Lower lobe of right lung (tissue), 2 donors: ENCODE measurements around the gene KRT16. TPM values are rescaled to one million over a fixed set of nuclear protein-coding genes. Genes with fewer than 3 reads are reported as not detected.

Source experiments
- ATAC-seq, 2 donors: fragments of 200-7000 bp; cut with Tn5 transposase; one replicate each; pipeline ENCODE4 v1.9.1; 2020 to 2022; ENCODE audit warnings: mild to moderate bottlenecking in 2 of 2, moderate library complexity in 2 of 2
- DNase-seq: peaks from one replicate; pipeline ENCODE4 v3.0.0-alpha.2; 2020
- H3K27ac ChIP-seq: fragments of 200-600 bp; one replicate; pipeline ENCODE4 v1.8.0; 2022
- H3K27me3 ChIP-seq: fragments of 200-600 bp; one replicate; pipeline ENCODE4 v1.8.0; 2022; ENCODE audit warnings: low read depth
- H3K36me3 ChIP-seq: fragments of 200-600 bp; one replicate; pipeline ENCODE4 v1.8.0; 2022; ENCODE audit warnings: mild to moderate bottlenecking
- H3K4me1 ChIP-seq: fragments of 200-600 bp; one replicate; pipeline ENCODE4 v1.8.0; 2022
- H3K4me3 ChIP-seq: fragments of 200-600 bp; one replicate; pipeline ENCODE4 v1.8.0; 2022; ENCODE audit warnings: mild to moderate bottlenecking
- H3K9me3 ChIP-seq: fragments of 200-600 bp; one replicate; pipeline ENCODE4 v1.8.0; 2022
- CTCF ChIP-seq: fragments of 200-600 bp; IDR thresholded peaks from one replicate; pipeline ENCODE4 v1.8.0; 2022; ENCODE audit warnings: antibody characterized with exemption, mild to moderate bottlenecking
- intact Hi-C: fragments of 100-400 bp; cut with DNase I; formaldehyde crosslinking; loops from one replicate; pipeline ENCODE4 v1.11.0; 2022
- total RNA-seq: library from RNA; stranded (reverse); fragmentation: NEBNext Ultra II Directional; extraction: Animal tissue kit (Norgen Biotek cat#: 25700); gene quantifications from one replicate; pipeline ENCODE4 v1.2.1, GENCODE V29; 2021
- donor health status: DM: no; HTN: yes; CAD: no; lungs with severe emphysema.

KRT16 gene
- total RNA-seq, 1 donor from 2014 or later, result not detected

- no peak for TF ChIP-seq CTCF
- H3K27me3 ChIP-seq, result peaks cover 5% of the 10 kb centered on the region
- no peaks in the 10 kb centered on the region for H3K9me3 ChIP-seq
- H3K36me3 ChIP-seq, result no peaks in the 10 kb centered on the region
- DNase-seq (no peak), ATAC-seq (no peak)
- H3K4me3 ChIP-seq, result no peak overlapping the region
- H3K4me1 ChIP-seq, result no peaks in the 10 kb centered on the region
- intact Hi-C loops, result no loop called here
- no peak overlapping the region for H3K27ac ChIP-seq
Observed at GRCh38 chr17:41595585-41595984, 17.0 kb downstream of the KRT16 start.

- DNase-seq, result no peak
- no peaks in the 10 kb centered on the region for H3K4me1 ChIP-seq
- intact Hi-C loops, result no loop called here
- H3K36me3 ChIP-seq, result no peaks in the 10 kb centered on the region
- H3K4me3 ChIP-seq, result no peak overlapping the region
- peaks cover 5% of the 10 kb centered on the region for H3K27me3 ChIP-seq
- H3K27ac ChIP-seq, result no peak overlapping the region
- ATAC-seq, result no peak
- H3K9me3 ChIP-seq, result no peaks in the 10 kb centered on the region
- TF ChIP-seq CTCF, result no peak
Observed at GRCh38 chr17:41594363-41594915, 18.1 kb downstream of the KRT16 start.

- no peak for ATAC-seq
- no peak for TF ChIP-seq CTCF
- no peak for DNase-seq
- no peaks in the 10 kb centered on the region for H3K4me1 ChIP-seq
- H3K36me3 ChIP-seq, result no peaks in the 10 kb centered on the region
- intact Hi-C loops, result no loop called here
- no peak overlapping the region for H3K4me3 ChIP-seq
- no peak overlapping the region for H3K27ac ChIP-seq
- H3K9me3 ChIP-seq, result no peaks in the 10 kb centered on the region
- H3K27me3 ChIP-seq, result peaks cover 5% of the 10 kb centered on the region
Observed at GRCh38 chr17:41593306-41593981, 19.1 kb downstream of the KRT16 start.

GRCh38 chr17:41592601-41593305 is 19.8 kb downstream of the KRT16 start:
- no peak for TF ChIP-seq CTCF
- Histone ChIP-seq H3K27ac (no peak overlapping the region), H3K4me1 (no peaks in the 10 kb centered on the region), H3K27me3 (peaks cover 5% of the 10 kb centered on the region), H3K36me3 (no peaks in the 10 kb centered on the region), H3K9me3 (no peaks in the 10 kb centered on the region), H3K4me3 (no peak overlapping the region)
- intact Hi-C loops, result no loop called here
- DNase-seq (no peak), ATAC-seq (no peak)

GRCh38 chr17:41589301-41589700 is 23.3 kb downstream of the KRT16 start:
- Histone ChIP-seq H3K9me3 (no peaks in the 10 kb centered on the region), H3K36me3 (no peaks in the 10 kb centered on the region), H3K27me3 (peaks cover 5% of the 10 kb centered on the region), H3K27ac (no peak overlapping the region), H3K4me3 (no peak overlapping the region), H3K4me1 (no peaks in the 10 kb centered on the region)
- no peak for TF ChIP-seq CTCF
- intact Hi-C loops, result no loop called here
- no peak for ATAC-seq
- DNase-seq, result no peak
